ENCODE measurements around the gene FAM81A. TPM values are rescaled to one million over a fixed set of nuclear protein-coding genes. Genes with fewer than 3 reads are reported as not detected.

The FAM81A gene
- total RNA-seq, 4 donors from 2014 or later: 1.5 to 4.4 TPM; not detected in 2

GRCh38 chr15:59401824-59402569, 36.0 kb upstream of the FAM81A start:
- DNase-seq: no peak
- no peak overlapping the region for H3K27ac ChIP-seq
- H3K36me3 ChIP-seq: no peaks in the 10 kb centered on the region
- intact Hi-C loops (cut with DNase I; ENCODE audit: low total_unique reads): no loop called here
- TF ChIP-seq POLR2A (IDR thresholded peaks at IDR 0.05) (no peak), CTCF (IDR thresholded peaks at IDR 0.05) (no peak)
- no peaks in the 10 kb centered on the region for H3K9me3 ChIP-seq
- H3K4me1 ChIP-seq: no peaks in the 10 kb centered on the region
- H3K27me3 ChIP-seq: no peaks in the 10 kb centered on the region
- no peak overlapping the region for H3K4me3 ChIP-seq

GRCh38 chr15:59405079-59405478, 32.9 kb upstream of the FAM81A start:
- intact Hi-C loops (cut with DNase I; ENCODE audit: low total_unique reads): no loop called here
- Histone ChIP-seq H3K4me3 (no peak overlapping the region), H3K27me3 (no peaks in the 10 kb centered on the region), H3K36me3 (no peaks in the 10 kb centered on the region), H3K4me1 (no peaks in the 10 kb centered on the region), H3K9me3 (no peaks in the 10 kb centered on the region), H3K27ac (no peak overlapping the region)
- no peak for DNase-seq
- TF ChIP-seq POLR2A (IDR thresholded peaks at IDR 0.05) (no peak), CTCF (IDR thresholded peaks at IDR 0.05) (no peak)

- Histone ChIP-seq H3K4me1 (no peaks in the 10 kb centered on the region), H3K27ac (no peak overlapping the region), H3K27me3 (no peaks in the 10 kb centered on the region), H3K9me3 (no peaks in the 10 kb centered on the region), H3K36me3 (no peaks in the 10 kb centered on the region), H3K4me3 (no peak overlapping the region)
- no peak for TF ChIP-seq CTCF (IDR thresholded peaks at IDR 0.05)
- no peak for TF ChIP-seq POLR2A (IDR thresholded peaks at IDR 0.05)
- intact Hi-C loops (cut with DNase I; ENCODE audit: low total_unique reads): no loop called here
- DNase-seq: no peak
These were observed 31.5 kb upstream of the FAM81A start for GRCh38 chr15:59406446-59406845.

GRCh38 chr15:59407946-59408345, 30.0 kb upstream of the FAM81A start:
- Histone ChIP-seq H3K4me1 (no peaks in the 10 kb centered on the region), H3K4me3 (no peak overlapping the region), H3K9me3 (no peaks in the 10 kb centered on the region), H3K27ac (no peak overlapping the region), H3K27me3 (no peaks in the 10 kb centered on the region), H3K36me3 (no peaks in the 10 kb centered on the region)
- intact Hi-C loops (cut with DNase I; ENCODE audit: low total_unique reads): no loop called here
- no peak for DNase-seq
- no peak for TF ChIP-seq POLR2A (IDR thresholded peaks at IDR 0.05)
- TF ChIP-seq CTCF (IDR thresholded peaks at IDR 0.05): no peak

- TF ChIP-seq POLR2A (IDR thresholded peaks at IDR 0.05): no peak
- no peak for TF ChIP-seq CTCF (IDR thresholded peaks at IDR 0.05)
- intact Hi-C loops (cut with DNase I; ENCODE audit: low total_unique reads): no loop called here
- H3K27ac ChIP-seq: no peak overlapping the region
- H3K36me3 ChIP-seq: no peaks in the 10 kb centered on the region
- DNase-seq: no peak
- H3K27me3 ChIP-seq: no peaks in the 10 kb centered on the region
- no peaks in the 10 kb centered on the region for H3K4me1 ChIP-seq
- no peaks in the 10 kb centered on the region for H3K9me3 ChIP-seq
- H3K4me3 ChIP-seq: no peak overlapping the region
These were observed 27.5 kb upstream of the FAM81A start for GRCh38 chr15:59410391-59410896.

All from uterus (tissue), 4 donors.